Stimulated activated CD8-positive, alpha-beta memory T cell treated with anti-CD3 and anti-CD28 coated beads, Interleukin-4, amount 100 ng/mL, for 4 hours (primary cell): ENCODE measurements around the gene TMEM234.

ENCODE experiments used
- DNase-seq, 2 donors: peaks; one replicate each; pipeline ENCODE4 v3.0.0-alpha.2; 2020; ENCODE audit warnings: low read depth in 2 of 2, low spot score in 1 of 2

Gene TMEM234

DNA sequence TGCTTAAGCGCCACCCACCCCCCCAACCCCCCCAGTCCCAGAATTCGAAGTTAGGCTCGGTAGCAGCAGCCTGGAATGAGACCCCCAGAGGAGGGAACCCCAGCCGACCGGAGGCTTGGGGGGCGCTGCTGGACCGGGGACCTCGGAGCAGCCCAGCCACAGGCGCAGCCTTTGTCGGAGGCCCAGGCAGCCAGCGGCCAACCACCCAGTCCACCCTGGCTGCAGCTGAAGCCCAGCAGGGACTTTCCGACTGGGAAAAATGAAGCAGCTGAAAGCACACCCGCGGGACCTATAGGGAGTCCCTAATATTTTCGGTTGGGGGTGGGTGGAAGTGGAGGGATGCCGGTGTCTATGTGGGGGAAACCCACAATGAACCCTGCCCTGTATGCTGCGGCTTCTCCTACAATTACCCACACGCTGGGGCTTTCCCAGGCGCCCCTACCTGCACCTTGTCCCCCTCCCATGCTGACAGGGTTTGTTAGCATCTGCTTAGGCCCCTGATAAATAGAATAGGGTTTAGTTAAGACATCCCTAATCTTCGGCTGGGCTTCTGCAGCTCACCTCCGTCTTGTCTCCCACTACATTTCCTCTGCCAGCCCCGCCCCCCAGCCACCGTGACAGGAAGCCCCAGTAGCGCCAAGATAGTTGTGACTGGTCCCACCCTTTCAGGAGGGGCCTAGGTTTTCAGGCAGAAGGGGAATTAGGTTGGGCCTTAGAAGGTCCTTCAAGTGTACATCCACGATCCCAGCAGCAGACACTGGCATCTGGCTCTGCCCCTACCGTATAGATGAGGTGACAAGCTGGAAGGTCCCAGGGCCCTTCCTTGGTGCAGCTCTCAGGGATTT is 20.9 kb downstream of the TMEM234 start:
- peak; percentile 49 to 55 for DNase-seq

- no peak for DNase-seq
These were observed 21.7 kb downstream of the TMEM234 start, which contains the start of gene CCDC28B for GRCh38 chr1:32200226-32201010. Gene CCDC28B (plus strand): TSS chr1:32200595. CDS start chr1:32201936, 1,341 bp downstream.

DNA sequence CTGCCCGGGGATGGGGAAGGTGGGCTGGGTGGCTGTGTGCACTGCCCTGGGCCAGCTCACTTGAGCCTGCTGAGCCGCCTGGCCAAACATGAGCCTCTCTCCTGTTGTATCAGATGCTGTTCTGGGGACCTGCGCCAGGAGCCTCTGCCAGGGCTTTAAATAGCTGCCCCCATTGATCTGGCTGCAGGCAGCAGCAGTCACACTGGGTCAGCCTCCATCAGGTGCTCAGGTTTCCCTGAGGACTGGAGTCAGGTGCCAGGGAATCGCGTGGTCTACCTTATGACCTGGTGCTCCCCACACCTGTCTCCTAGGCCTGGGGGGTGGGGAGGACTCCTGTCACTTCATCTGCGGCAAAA is 22.5 kb downstream of the TMEM234 start:
- no peak for DNase-seq

GRCh38 chr1:32199043-32199716 is 23.0 kb downstream of the TMEM234 start:
- no peak for DNase-seq

DNA sequence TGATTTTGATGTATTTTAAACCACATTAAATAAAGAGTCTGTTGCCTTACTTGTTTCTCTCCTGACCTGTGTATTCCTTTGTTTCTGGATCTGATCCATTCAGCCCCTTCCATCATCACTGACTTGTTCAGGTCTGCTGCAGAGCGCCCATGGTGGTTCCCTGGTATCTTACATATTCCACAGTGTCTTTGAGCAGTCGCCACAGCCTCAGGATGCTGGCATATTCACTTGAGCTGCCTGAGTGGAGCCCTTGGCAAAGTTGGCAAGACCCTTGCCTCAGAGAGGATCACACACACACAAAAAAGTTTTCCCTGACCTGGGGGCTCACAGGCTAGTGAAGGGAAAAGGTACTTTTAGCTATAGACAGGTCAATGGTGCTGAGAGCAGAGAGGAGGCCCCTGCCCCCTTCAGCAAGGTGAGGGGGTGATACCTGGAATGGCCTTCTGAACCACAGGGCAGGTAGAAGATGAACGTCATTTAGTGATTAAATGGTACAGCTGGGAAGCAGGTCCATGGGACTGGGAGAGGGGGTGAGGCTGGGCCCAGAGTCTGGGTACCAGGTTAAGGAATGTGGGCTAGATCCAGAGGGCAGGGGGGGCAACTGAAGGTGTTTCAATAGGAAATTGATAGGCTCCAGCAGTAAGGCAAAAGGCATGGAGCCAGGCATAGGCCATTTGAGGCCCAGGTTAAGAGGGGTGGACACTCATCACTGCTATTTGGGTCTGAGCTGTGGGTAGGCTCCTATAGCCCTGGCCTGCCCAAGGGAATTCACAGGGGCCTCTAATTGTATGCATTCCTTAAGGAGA is 23.7 kb downstream of the TMEM234 start:
- DNase-seq = no peak

DNA sequence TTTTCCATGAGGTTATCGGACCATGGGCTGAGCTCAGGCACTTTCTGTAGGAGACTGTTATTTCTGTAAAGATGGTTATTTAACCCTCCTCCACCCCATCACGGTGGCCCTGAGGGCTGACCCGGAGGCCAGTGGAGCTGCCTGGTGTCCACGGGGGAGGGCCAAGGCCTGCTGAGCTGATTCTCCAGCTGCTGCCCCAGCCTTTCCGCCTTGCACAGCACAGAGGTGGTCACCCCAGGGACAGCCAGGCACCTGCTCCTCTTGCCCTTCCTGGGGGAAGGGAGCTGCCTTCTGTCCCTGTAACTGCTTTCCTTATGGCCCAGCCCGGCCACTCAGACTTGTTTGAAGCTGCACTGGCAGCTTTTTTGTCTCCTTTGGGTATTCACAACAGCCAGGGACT is 24.3 kb downstream of the TMEM234 start:
- DNase-seq = no peak

DNA sequence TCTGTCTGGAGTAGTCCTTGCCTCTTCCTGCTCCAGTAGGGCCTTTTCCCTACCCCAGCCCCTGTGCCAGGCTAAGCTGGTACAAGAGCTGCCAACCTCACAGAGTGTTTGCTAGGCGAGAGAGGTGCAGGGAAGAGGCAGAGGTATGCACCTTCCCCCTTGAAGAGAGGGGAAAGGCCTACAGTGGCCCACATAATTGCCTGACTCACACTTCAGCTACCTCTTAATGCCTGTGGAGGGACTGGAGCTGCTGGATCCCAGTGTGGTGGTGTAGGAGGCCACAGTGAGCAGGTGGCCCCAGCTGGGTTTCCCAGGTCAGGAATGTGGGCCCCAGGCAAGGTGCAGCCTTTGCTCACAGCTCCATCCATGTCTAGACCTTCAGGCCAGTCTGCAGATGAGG is 25.1 kb downstream of the TMEM234 start:
- no peak for DNase-seq

GRCh38 chr1:32195972-32196823 is 26.0 kb downstream of the TMEM234 start:
- DNase-seq = no peak

- DNase-seq = no peak
These were observed 26.6 kb downstream of the TMEM234 start for GRCh38 chr1:32195531-32195930.

DNA sequence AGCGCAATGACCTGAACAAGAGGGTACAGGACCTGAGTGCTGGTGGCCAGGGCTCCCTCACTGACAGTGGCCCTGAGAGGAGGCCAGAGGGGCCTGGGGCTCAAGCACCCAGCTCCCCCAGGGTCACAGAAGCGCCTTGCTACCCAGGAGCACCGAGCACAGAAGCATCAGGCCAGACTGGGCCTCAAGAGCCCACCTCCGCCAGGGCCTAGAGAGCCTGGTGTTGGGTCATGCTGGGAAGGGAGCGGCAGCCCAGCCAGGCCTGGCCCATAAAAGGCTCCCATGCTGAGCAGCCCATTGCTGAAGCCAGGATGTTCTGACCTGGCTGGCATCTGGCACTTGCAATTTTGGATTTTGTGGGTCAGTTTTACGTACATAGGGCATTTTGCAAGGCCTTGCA is 27.2 kb downstream of the TMEM234 start:
- no peak for DNase-seq

DNA sequence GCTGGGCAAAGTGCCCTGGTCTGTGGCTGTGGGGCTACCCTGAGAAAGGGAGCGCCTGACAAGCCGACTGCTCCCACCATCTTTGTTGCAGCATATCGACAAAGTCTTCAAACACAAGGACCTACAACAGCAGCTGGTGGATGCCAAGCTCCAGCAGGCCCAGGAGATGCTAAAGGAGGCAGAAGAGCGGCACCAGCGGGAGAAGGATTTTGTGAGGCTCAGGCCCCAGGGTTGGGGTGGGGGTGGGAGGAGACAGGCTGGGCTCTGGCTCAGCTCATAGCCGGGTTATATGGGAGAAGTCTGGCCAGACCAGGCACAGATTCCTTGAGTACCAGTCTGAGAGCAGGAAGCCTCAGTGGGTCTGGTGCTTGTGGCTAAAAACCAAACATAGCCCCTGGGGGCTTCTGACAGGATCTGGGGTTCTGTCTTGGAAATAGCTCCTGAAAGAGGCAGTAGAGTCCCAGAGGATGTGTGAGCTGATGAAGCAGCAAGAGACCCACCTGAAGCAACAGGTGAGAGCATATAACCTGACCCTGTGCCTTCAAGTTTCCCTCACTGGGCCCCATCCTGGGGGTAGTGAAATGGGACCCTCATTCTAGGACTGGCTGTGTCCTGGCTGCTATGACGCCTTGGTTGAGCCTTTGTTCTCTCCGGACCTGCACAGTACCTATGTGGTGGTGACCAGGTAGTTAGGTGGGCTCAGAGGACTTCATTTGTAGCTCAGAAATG is 29.8 kb downstream of the TMEM234 start:
- DNase-seq = no peak

DNA sequence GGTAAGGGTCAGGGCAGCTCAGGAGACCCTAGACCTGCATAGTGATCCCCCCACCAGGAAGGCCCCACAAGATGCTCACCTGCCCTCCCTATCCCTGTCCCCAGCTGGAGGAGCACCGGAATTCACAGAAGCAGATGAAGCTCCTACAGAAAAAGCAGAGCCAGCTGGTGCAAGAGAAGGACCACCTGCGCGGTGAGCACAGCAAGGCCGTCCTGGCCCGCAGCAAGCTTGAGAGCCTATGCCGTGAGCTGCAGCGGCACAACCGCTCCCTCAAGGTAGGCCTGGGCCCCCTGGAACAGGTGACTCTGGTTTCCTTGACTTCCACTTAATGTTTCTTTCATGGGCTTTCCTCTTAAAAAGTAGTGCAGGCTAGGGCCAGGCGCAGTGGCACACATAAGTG is 34.3 kb downstream of the TMEM234 start:
- no peak for DNase-seq

GRCh38 chr1:32186491-32186890 is 35.7 kb downstream of the TMEM234 start:
- DNase-seq = no peak

GRCh38 chr1:32186077-32186476 is 36.1 kb downstream of the TMEM234 start:
- DNase-seq = no peak

DNA sequence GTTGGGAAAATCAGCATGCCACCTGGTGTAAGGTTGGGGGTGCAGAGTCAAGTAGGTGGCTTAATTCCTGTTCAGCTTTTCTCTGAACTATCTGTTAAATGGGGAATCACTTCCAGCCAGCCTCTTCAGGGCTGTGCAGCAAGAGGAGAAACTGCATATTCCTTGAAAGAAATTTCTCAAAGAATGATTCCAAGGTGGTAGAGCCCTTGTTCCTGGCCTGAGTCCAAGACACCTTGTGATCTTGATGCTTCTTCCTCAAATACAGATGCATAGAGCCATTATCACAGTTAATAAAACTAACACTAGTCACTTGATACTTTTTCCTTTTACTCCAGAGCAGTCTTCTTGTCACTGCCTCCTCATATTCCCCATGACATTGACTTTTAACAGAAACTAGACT is 37.5 kb downstream of the TMEM234 start:
- DNase-seq = no peak

- no peak for DNase-seq
These were observed 40.1 kb downstream of the TMEM234 start for GRCh38 chr1:32182060-32182459.

DNA sequence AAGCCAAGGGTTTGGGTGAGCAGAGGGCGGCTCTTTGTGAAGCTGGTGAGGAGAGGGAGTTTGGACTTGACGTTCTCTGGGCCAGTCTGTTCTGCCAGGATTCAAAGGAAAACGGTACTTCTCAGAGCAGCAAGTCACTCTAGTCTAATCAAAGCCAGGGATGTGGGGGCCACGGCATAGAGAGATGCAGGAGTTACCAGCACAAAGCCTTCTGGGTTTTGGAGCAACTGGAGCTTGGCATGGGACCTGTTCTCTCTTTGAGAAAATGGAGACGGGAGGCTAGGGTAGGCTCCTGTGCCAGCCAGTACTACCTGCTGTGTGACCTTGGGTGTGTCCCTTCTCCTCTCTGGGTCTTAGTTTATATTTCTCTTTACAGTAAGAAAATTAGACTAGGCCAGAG is 40.6 kb downstream of the TMEM234 start:
- no peak for DNase-seq

- no peak for DNase-seq
These were observed 41.1 kb downstream of the TMEM234 start for GRCh38 chr1:32181065-32181464.
